ENCODE measurements around the gene ZNF428. TPM values are rescaled to one million over a fixed set of nuclear protein-coding genes. Genes with fewer than 3 reads are reported as not detected.

ZNF428 gene
- total RNA-seq, 1 experiment from 2014 or later: 39.6 TPM

DNA sequence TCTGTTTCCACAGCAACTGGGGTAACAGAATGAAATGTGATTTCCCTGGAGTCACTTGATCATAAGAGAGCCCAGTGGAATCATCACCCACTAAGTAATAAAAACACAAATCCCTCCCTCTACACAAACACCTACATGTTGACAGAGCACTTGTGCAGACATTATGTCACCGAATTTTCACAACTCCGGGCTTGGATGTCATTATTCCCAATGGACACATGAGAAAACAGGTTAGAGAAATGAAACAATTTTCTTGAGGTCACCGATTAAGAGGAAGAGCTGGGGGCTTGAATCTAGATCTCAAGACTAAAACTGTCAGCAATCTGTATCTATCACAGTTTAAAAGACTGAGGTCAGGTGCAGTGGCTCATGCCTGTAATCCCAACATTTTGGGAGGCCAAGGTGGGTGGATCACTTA lies 47.2 kb downstream of the ZNF428 start:
- no peaks in the 10 kb centered on the region for H3K36me3 ChIP-seq (ENCODE audit: control insufficient read depth in 1 of 2, insufficient read depth in 2 of 2, low read length in 2 of 2)
- no peak overlapping the region for H3K27ac ChIP-seq (ENCODE audit: low read depth, low read length)
- no peaks in the 10 kb centered on the region for H3K9me2 ChIP-seq (ENCODE audit: insufficient read depth)
- peaks cover 11 to 14% of the 10 kb centered on the region in 2 experiments for H3K4me1 ChIP-seq (ENCODE audit: control insufficient read depth in 1 of 2, insufficient read depth in 2 of 2, low read length in 2 of 2)
- peaks cover 10% of the 10 kb centered on the region; the same call in 1 of the 2 replicates for H3K79me2 ChIP-seq (ENCODE audit: insufficient read depth, low read length)
- POLR2A ChIA-PET: no interaction called here
- CTCF ChIA-PET: no interaction called here
- H3K4me3 ChIP-seq (replicated peaks in 1 of 2; ENCODE audit: low read depth in 1 of 2, low read length in 2 of 2): no peak overlapping the region
- TF ChIP-seq, protein P1, sequence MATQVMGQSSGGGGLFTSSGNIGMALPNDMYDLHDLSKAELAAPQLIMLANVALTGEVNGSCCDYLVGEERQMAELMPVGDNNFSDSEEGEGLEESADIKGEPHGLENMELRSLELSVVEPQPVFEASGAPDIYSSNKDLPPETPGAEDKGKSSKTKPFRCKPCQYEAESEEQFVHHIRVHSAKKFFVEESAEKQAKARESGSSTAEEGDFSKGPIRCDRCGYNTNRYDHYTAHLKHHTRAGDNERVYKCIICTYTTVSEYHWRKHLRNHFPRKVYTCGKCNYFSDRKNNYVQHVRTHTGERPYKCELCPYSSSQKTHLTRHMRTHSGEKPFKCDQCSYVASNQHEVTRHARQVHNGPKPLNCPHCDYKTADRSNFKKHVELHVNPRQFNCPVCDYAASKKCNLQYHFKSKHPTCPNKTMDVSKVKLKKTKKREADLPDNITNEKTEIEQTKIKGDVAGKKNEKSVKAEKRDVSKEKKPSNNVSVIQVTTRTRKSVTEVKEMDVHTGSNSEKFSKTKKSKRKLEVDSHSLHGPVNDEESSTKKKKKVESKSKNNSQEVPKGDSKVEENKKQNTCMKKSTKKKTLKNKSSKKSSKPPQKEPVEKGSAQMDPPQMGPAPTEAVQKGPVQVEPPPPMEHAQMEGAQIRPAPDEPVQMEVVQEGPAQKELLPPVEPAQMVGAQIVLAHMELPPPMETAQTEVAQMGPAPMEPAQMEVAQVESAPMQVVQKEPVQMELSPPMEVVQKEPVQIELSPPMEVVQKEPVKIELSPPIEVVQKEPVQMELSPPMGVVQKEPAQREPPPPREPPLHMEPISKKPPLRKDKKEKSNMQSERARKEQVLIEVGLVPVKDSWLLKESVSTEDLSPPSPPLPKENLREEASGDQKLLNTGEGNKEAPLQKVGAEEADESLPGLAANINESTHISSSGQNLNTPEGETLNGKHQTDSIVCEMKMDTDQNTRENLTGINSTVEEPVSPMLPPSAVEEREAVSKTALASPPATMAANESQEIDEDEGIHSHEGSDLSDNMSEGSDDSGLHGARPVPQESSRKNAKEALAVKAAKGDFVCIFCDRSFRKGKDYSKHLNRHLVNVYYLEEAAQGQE (IDR thresholded peaks at IDR 0.05; ENCODE audit: low read depth): no peak
- TF ChIP-seq YY1 (IDR thresholded peaks at IDR 0.05; ENCODE audit: extremely low read depth, insufficient replicate concordance, low read depth, low read length): no peak
- TF ChIP-seq RAD21 (IDR thresholded peaks at IDR 0.05; ENCODE audit: low read depth): no peak
- TF ChIP-seq SIN3A (IDR thresholded peaks at IDR 0.05; ENCODE audit: low read depth): no peak
- no peak for TF ChIP-seq EGR1 (IDR thresholded peaks at IDR 0.05; ENCODE audit: low read depth)
- RAD21 ChIA-PET (ENCODE audit: low non-redundant PET in 1 of 2, low total read pairs in 2 of 2, uncharacterized antibody in 2 of 2, unreplicated experiment in 2 of 2): no interaction called here
- H3K27me3 ChIP-seq (ENCODE audit: insufficient read depth, low read length): no peaks in the 10 kb centered on the region
- BruUV-seq (replicated peaks): no TSS peak
- ATAC-seq (no peak), DNase-seq (ENCODE audit: low read depth, low spot score) (no peak)
- no peak overlapping the region for H3K4me2 ChIP-seq (ENCODE audit: low read length)
- no peaks in the 10 kb centered on the region for H4K20me1 ChIP-seq (ENCODE audit: insufficient read depth)
- no peak overlapping the region for H2AFZ ChIP-seq (ENCODE audit: low read depth, low read length, poor library complexity, severe bottlenecking)
- H3K9ac ChIP-seq (ENCODE audit: low read length): no peak overlapping the region
- intact Hi-C loops (cut with micrococcal nuclease): no loop called here
- no peaks in the 10 kb centered on the region for H3K9me3 ChIP-seq (ENCODE audit: control insufficient read depth in 1 of 2, insufficient read depth in 1 of 2, low read depth in 1 of 2, low read length in 2 of 2)

DNA sequence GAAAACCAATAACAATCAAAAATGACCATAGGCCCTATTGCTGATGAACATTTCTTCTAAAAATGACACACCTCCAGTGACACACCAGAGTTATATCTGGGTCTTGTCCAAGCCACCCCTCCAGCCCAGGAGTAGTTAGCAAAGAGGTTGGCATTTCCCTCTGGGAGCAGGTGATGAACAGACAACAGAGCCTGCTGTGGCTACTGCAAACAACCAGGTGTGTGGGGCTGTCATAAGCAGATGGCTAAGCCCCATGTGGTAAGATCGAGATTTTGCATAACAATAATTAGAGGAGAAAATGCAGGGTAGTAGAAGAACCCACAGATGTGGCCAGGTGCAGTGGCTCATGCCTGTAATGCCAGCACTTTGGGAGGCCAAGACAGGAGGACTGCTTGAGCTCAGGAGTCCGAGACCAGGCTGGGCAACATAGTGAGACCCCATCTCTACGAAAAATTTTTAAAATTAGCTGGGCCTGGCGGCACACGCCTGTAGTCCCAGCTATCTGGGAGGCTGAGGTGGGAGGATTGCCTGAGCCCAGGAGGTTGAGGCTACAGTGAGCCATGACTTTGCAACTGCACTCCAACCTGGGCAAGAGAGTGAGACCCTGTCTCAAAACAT lies 49.1 kb downstream of the ZNF428 start:
- ChIA-PET POLR2A (no interaction called here), RAD21 (ENCODE audit: low non-redundant PET in 1 of 2, low total read pairs in 2 of 2, uncharacterized antibody in 2 of 2, unreplicated experiment in 2 of 2) (no interaction called here), CTCF (no interaction called here)
- DNase-seq (ENCODE audit: low read depth, low spot score) (no peak), ATAC-seq (no peak)
- Histone ChIP-seq H3K9ac (ENCODE audit: low read length) (no peak overlapping the region), H2AFZ (ENCODE audit: low read depth, low read length, poor library complexity, severe bottlenecking) (no peak overlapping the region), H3K4me1 (ENCODE audit: control insufficient read depth in 1 of 2, insufficient read depth in 2 of 2, low read length in 2 of 2) (peaks cover 5% of the 10 kb centered on the region in 2 experiments; a peak in 2 of 4 replicates), H3K79me2 (ENCODE audit: insufficient read depth, low read length) (peaks cover 10% of the 10 kb centered on the region; the same call in 1 of the 2 replicates), H3K4me3 (replicated peaks in 1 of 2; ENCODE audit: low read depth in 1 of 2, low read length in 2 of 2) (no peak overlapping the region), H3K9me3 (ENCODE audit: control insufficient read depth in 1 of 2, insufficient read depth in 1 of 2, low read depth in 1 of 2, low read length in 2 of 2) (no peaks in the 10 kb centered on the region), H3K36me3 (ENCODE audit: control insufficient read depth in 1 of 2, insufficient read depth in 2 of 2, low read length in 2 of 2) (no peaks in the 10 kb centered on the region), H3K27me3 (ENCODE audit: insufficient read depth, low read length) (no peaks in the 10 kb centered on the region), H3K4me2 (ENCODE audit: low read length) (no peak overlapping the region), H3K27ac (ENCODE audit: low read depth, low read length) (no peak overlapping the region), H3K9me2 (ENCODE audit: insufficient read depth) (no peaks in the 10 kb centered on the region), H4K20me1 (ENCODE audit: insufficient read depth) (no peaks in the 10 kb centered on the region)
- intact Hi-C loops (cut with micrococcal nuclease): no loop called here
- no TSS peak for BruUV-seq (replicated peaks)
- TF ChIP-seq SP1 (IDR thresholded peaks at IDR 0.05; ENCODE audit: low read depth) (no peak), YY1 (IDR thresholded peaks at IDR 0.05; ENCODE audit: extremely low read depth, insufficient replicate concordance, low read depth, low read length) (no peak), POLR2A (IDR thresholded peaks at IDR 0.05; ENCODE audit: borderline replicate concordance, extremely low read depth, insufficient read depth, insufficient read length) (no peak), FOSL1 (IDR thresholded peaks at IDR 0.05; ENCODE audit: low read depth) (no peak), SIN3A (IDR thresholded peaks at IDR 0.05; ENCODE audit: low read depth) (no peak), JUND (IDR thresholded peaks at IDR 0.05) (no peak), ZNF274 (IDR thresholded peaks at IDR 0.05; ENCODE audit: low read depth, low read length) (no peak), EZH2 (IDR thresholded peaks at IDR 0.05) (no peak)
- TF ChIP-seq, protein P2, sequence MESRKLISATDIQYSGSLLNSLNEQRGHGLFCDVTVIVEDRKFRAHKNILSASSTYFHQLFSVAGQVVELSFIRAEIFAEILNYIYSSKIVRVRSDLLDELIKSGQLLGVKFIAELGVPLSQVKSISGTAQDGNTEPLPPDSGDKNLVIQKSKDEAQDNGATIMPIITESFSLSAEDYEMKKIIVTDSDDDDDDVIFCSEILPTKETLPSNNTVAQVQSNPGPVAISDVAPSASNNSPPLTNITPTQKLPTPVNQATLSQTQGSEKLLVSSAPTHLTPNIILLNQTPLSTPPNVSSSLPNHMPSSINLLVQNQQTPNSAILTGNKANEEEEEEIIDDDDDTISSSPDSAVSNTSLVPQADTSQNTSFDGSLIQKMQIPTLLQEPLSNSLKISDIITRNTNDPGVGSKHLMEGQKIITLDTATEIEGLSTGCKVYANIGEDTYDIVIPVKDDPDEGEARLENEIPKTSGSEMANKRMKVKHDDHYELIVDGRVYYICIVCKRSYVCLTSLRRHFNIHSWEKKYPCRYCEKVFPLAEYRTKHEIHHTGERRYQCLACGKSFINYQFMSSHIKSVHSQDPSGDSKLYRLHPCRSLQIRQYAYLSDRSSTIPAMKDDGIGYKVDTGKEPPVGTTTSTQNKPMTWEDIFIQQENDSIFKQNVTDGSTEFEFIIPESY (IDR thresholded peaks at IDR 0.05; ENCODE audit: extremely low read depth, insufficient replicate concordance, low read length): no peak

All from HCT116 (cell line).